GM13976 (cell line): ENCODE data around the gene MS4A18.
"Not testable (repeated sequence)": the region's sequence is repeated elsewhere in the genome, so short reads cannot be mapped to it uniquely, and the experiment has no call there.

Source experiments
- DNase-seq: peaks from one replicate; pipeline ENCODE4 v3.0.0; 2012; ENCODE audit warnings: low spot score
- CTCF ChIP-seq: IDR thresholded peaks from 2 replicates; pipeline ENCODE4 v1.5.1; 2012; ENCODE audit warnings: borderline replicate concordance, mild to moderate bottlenecking; ENCODE audit not compliant: insufficient read depth; ENCODE audit errors: extremely low read depth, missing control alignments, control extremely low read depth
- in situ Hi-C: fragments of 300-500 bp; cut with MboI; formaldehyde crosslinking; loops from one replicate; pipeline ENCODE4 v1.12.0; 2022; ENCODE audit warnings: low sequenced_read_pairs, mixed read lengths, inconsistent platforms; ENCODE audit not compliant: unreplicated experiment

Gene MS4A18

GRCh38 chr11:60711276-60711675 is 13.2 kb upstream of the MS4A18 start:
- in situ Hi-C loops: no loop called here
- TF ChIP-seq CTCF: no peak

GRCh38 chr11:60713423-60713822 is 11.1 kb upstream of the MS4A18 start:
- DNase-seq, in situ Hi-C loops: not testable (repeated sequence)

More at GRCh38 chr11:60711276-60711675, 13.2 kb upstream of the MS4A18 start:
- no peak for DNase-seq

- no peak for TF ChIP-seq CTCF
- in situ Hi-C loops: no loop called here
- no peak for DNase-seq
These were observed 6.6 kb upstream of the MS4A18 start for GRCh38 chr11:60717956-60718355.

GRCh38 chr11:60718524-60719316 is 5.8 kb upstream of the MS4A18 start:
- no peak for DNase-seq
- in situ Hi-C loops: no loop called here
- TF ChIP-seq CTCF: no peak

GRCh38 chr11:60719391-60719790 is 5.1 kb upstream of the MS4A18 start:
- no peak for DNase-seq

GRCh38 chr11:60720460-60720859 is 4.1 kb upstream of the MS4A18 start:
- in situ Hi-C loops: no loop called here
- no peak for DNase-seq
- no peak for TF ChIP-seq CTCF

More at GRCh38 chr11:60719391-60719790, 5.1 kb upstream of the MS4A18 start:
- TF ChIP-seq CTCF: no peak
- in situ Hi-C loops: no loop called here

- in situ Hi-C loops: no loop called here
- no peak for DNase-seq
- no peak for TF ChIP-seq CTCF
These were observed 1.1 kb downstream of the MS4A18 start for GRCh38 chr11:60725592-60725991.
